ENCODE results near the gene KCNJ5.

The KCNJ5 gene

GRCh38 chr11:128860571-128861361 lies 30.4 kb upstream of the KCNJ5 start:
- Histone ChIP-seq H3K9ac (ENCODE audit: low read depth, low read length) (no peak overlapping the region), H3K4me3 (ENCODE audit: low read depth in 1 of 2, low read length in 2 of 2) (no peak overlapping the region), H3K27ac (ENCODE audit: low read length) (no peak overlapping the region), H2AFZ (ENCODE audit: low read depth, low read length) (no peak overlapping the region), H3K79me2 (ENCODE audit: insufficient read depth, low read length) (no peaks in the 10 kb centered on the region), H3K27me3 (ENCODE audit: insufficient read depth, low read length, poor library complexity) (no peaks in the 10 kb centered on the region), H4K20me1 (ENCODE audit: insufficient read depth, low read length) (no peaks in the 10 kb centered on the region), H3K4me1 (ENCODE audit: insufficient read depth, low read length) (no peaks in the 10 kb centered on the region), H3K4me2 (ENCODE audit: insufficient read depth, low read length) (no peak overlapping the region), H3K9me3 (ENCODE audit: insufficient read depth, low read length, severe bottlenecking) (no peaks in the 10 kb centered on the region), H3K36me3 (ENCODE audit: insufficient read depth, low read length) (no peaks in the 10 kb centered on the region)
- TF ChIP-seq CTCF (IDR thresholded peaks at IDR 0.05; ENCODE audit: borderline replicate concordance, extremely low read depth, low read length, poor library complexity, severe bottlenecking): no peak
- no peak for TF ChIP-seq EZH2 (IDR thresholded peaks at IDR 0.05; ENCODE audit: borderline replicate concordance, low read depth, low read length, severe bottlenecking)
- ATAC-seq (ENCODE audit: insufficient read depth, low read depth) (no peak), DNase-seq (no peak)

GRCh38 chr11:128862406-128862805 lies 28.8 kb upstream of the KCNJ5 start:
- Histone ChIP-seq H2AFZ (ENCODE audit: low read depth, low read length) (no peak overlapping the region), H3K4me3 (ENCODE audit: low read depth in 1 of 2, low read length in 2 of 2) (no peak overlapping the region), H3K27me3 (ENCODE audit: insufficient read depth, low read length, poor library complexity) (no peaks in the 10 kb centered on the region), H3K9me3 (ENCODE audit: insufficient read depth, low read length, severe bottlenecking) (no peaks in the 10 kb centered on the region), H3K4me2 (ENCODE audit: insufficient read depth, low read length) (no peak overlapping the region), H3K36me3 (ENCODE audit: insufficient read depth, low read length) (no peaks in the 10 kb centered on the region), H3K4me1 (ENCODE audit: insufficient read depth, low read length) (no peaks in the 10 kb centered on the region), H3K27ac (ENCODE audit: low read length) (no peak overlapping the region), H4K20me1 (ENCODE audit: insufficient read depth, low read length) (no peaks in the 10 kb centered on the region), H3K79me2 (ENCODE audit: insufficient read depth, low read length) (no peaks in the 10 kb centered on the region), H3K9ac (ENCODE audit: low read depth, low read length) (no peak overlapping the region)
- no peak for DNase-seq
- no peak for ATAC-seq (ENCODE audit: insufficient read depth, low read depth)
- TF ChIP-seq EZH2 (IDR thresholded peaks at IDR 0.05; ENCODE audit: borderline replicate concordance, low read depth, low read length, severe bottlenecking) (no peak), CTCF (IDR thresholded peaks at IDR 0.05; ENCODE audit: borderline replicate concordance, extremely low read depth, low read length, poor library complexity, severe bottlenecking) (no peak)

- no peak overlapping the region for H3K4me3 ChIP-seq (ENCODE audit: low read depth in 1 of 2, low read length in 2 of 2)
- no peaks in the 10 kb centered on the region for H4K20me1 ChIP-seq (ENCODE audit: insufficient read depth, low read length)
- DNase-seq: no peak
Measured at GRCh38 chr11:128862908-128863660, 28.1 kb upstream of the KCNJ5 start.

More at GRCh38 chr11:128862908-128863660, 28.1 kb upstream of the KCNJ5 start:
- no peaks in the 10 kb centered on the region for H3K9me3 ChIP-seq (ENCODE audit: insufficient read depth, low read length, severe bottlenecking)
- no peaks in the 10 kb centered on the region for H3K27me3 ChIP-seq (ENCODE audit: insufficient read depth, low read length, poor library complexity)
- no peak overlapping the region for H3K4me2 ChIP-seq (ENCODE audit: insufficient read depth, low read length)
- H3K36me3 ChIP-seq (ENCODE audit: insufficient read depth, low read length): no peaks in the 10 kb centered on the region
- no peak overlapping the region for H3K9ac ChIP-seq (ENCODE audit: low read depth, low read length)
- ATAC-seq (ENCODE audit: insufficient read depth, low read depth): no peak
- TF ChIP-seq CTCF (IDR thresholded peaks at IDR 0.05; ENCODE audit: borderline replicate concordance, extremely low read depth, low read length, poor library complexity, severe bottlenecking) (no peak), EZH2 (IDR thresholded peaks at IDR 0.05; ENCODE audit: borderline replicate concordance, low read depth, low read length, severe bottlenecking) (no peak)
- H3K4me1 ChIP-seq (ENCODE audit: insufficient read depth, low read length): no peaks in the 10 kb centered on the region
- H2AFZ ChIP-seq (ENCODE audit: low read depth, low read length): no peak overlapping the region
- H3K79me2 ChIP-seq (ENCODE audit: insufficient read depth, low read length): no peaks in the 10 kb centered on the region
- H3K27ac ChIP-seq (ENCODE audit: low read length): no peak overlapping the region
